ENCODE measurements around the gene VTI1A.

GRCh38 chr10:112421731-112422130 is 25.3 kb upstream of the VTI1A start:
- TF ChIP-seq ZUFSP (CRISPR knock-in tag; IDR thresholded peaks at IDR 0.05; ENCODE audit: borderline replicate concordance) (no peak), ETV6 (CRISPR knock-in tag; conservative IDR thresholded peaks at IDR 0.05) (no peak), ARNT2 (CRISPR knock-in tag; IDR thresholded peaks at IDR 0.05; ENCODE audit: low read depth) (no peak), RBM39 (IDR thresholded peaks at IDR 0.05; ENCODE audit: low read depth, low read length, poor library complexity, severe bottlenecking) (no peak), HDAC1 (CRISPR knock-in tag; IDR thresholded peaks at IDR 0.05) (no peak), ATF3 (CRISPR knock-in tag; IDR thresholded peaks at IDR 0.05) (no peak), ZNF709 (CRISPR knock-in tag; IDR thresholded peaks at IDR 0.05) (no peak)
- TF ChIP-seq, protein P1, sequence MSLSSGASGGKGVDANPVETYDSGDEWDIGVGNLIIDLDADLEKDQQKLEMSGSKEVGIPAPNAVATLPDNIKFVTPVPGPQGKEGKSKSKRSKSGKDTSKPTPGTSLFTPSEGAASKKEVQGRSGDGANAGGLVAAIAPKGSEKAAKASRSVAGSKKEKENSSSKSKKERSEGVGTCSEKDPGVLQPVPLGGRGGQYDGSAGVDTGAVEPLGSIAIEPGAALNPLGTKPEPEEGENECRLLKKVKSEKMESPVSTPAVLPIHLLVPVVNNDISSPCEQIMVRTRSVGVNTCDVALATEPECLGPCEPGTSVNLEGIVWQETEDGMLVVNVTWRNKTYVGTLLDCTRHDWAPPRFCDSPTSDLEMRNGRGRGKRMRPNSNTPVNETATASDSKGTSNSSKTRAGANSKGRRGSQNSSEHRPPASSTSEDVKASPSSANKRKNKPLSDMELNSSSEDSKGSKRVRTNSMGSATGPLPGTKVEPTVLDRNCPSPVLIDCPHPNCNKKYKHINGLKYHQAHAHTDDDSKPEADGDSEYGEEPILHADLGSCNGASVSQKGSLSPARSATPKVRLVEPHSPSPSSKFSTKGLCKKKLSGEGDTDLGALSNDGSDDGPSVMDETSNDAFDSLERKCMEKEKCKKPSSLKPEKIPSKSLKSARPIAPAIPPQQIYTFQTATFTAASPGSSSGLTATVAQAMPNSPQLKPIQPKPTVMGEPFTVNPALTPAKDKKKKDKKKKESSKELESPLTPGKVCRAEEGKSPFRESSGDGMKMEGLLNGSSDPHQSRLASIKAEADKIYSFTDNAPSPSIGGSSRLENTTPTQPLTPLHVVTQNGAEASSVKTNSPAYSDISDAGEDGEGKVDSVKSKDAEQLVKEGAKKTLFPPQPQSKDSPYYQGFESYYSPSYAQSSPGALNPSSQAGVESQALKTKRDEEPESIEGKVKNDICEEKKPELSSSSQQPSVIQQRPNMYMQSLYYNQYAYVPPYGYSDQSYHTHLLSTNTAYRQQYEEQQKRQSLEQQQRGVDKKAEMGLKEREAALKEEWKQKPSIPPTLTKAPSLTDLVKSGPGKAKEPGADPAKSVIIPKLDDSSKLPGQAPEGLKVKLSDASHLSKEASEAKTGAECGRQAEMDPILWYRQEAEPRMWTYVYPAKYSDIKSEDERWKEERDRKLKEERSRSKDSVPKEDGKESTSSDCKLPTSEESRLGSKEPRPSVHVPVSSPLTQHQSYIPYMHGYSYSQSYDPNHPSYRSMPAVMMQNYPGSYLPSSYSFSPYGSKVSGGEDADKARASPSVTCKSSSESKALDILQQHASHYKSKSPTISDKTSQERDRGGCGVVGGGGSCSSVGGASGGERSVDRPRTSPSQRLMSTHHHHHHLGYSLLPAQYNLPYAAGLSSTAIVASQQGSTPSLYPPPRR (CRISPR knock-in tag; IDR thresholded peaks at IDR 0.05; ENCODE audit: borderline replicate concordance), result no peak
- TF ChIP-seq, protein P2, sequence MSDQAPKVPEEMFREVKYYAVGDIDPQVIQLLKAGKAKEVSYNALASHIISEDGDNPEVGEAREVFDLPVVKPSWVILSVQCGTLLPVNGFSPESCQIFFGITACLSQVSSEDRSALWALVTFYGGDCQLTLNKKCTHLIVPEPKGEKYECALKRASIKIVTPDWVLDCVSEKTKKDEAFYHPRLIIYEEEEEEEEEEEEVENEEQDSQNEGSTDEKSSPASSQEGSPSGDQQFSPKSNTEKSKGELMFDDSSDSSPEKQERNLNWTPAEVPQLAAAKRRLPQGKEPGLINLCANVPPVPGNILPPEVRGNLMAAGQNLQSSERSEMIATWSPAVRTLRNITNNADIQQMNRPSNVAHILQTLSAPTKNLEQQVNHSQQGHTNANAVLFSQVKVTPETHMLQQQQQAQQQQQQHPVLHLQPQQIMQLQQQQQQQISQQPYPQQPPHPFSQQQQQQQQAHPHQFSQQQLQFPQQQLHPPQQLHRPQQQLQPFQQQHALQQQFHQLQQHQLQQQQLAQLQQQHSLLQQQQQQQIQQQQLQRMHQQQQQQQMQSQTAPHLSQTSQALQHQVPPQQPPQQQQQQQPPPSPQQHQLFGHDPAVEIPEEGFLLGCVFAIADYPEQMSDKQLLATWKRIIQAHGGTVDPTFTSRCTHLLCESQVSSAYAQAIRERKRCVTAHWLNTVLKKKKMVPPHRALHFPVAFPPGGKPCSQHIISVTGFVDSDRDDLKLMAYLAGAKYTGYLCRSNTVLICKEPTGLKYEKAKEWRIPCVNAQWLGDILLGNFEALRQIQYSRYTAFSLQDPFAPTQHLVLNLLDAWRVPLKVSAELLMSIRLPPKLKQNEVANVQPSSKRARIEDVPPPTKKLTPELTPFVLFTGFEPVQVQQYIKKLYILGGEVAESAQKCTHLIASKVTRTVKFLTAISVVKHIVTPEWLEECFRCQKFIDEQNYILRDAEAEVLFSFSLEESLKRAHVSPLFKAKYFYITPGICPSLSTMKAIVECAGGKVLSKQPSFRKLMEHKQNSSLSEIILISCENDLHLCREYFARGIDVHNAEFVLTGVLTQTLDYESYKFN (CRISPR knock-in tag; conservative IDR thresholded peaks at IDR 0.05), result no peak
- TF ChIP-seq, protein P3, sequence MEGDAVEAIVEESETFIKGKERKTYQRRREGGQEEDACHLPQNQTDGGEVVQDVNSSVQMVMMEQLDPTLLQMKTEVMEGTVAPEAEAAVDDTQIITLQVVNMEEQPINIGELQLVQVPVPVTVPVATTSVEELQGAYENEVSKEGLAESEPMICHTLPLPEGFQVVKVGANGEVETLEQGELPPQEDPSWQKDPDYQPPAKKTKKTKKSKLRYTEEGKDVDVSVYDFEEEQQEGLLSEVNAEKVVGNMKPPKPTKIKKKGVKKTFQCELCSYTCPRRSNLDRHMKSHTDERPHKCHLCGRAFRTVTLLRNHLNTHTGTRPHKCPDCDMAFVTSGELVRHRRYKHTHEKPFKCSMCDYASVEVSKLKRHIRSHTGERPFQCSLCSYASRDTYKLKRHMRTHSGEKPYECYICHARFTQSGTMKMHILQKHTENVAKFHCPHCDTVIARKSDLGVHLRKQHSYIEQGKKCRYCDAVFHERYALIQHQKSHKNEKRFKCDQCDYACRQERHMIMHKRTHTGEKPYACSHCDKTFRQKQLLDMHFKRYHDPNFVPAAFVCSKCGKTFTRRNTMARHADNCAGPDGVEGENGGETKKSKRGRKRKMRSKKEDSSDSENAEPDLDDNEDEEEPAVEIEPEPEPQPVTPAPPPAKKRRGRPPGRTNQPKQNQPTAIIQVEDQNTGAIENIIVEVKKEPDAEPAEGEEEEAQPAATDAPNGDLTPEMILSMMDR (CRISPR knock-in tag; IDR thresholded peaks at IDR 0.05), result no peak

Data from HepG2 (cell line).